ENCODE data around the gene PKMYT1.

GRCh38 chr16:3021449-3022207, 41.4 kb upstream of the PKMYT1 start:
- TF ChIP-seq CTCF (IDR thresholded peaks at IDR 0.05 in 2 of 3, conservative IDR thresholded peaks at IDR 0.05 in 1 of 3; ENCODE audit: insufficient read depth in 2 of 3, low read depth in 1 of 3, low read length in 3 of 3) (peak; percentile 67 to 87 (median 68)), POLR2AphosphoS5 (IDR thresholded peaks at IDR 0.05; ENCODE audit: control insufficient read depth, insufficient read depth, low read depth, low read length) (no peak), ERF (CRISPR knock-in tag; IDR thresholded peaks at IDR 0.05) (no peak), HOMEZ (CRISPR knock-in tag; IDR thresholded peaks at IDR 0.05) (no peak), E2F6 (IDR thresholded peaks at IDR 0.05; ENCODE audit: borderline replicate concordance in 1 of 2, extremely low read depth in 1 of 2, insufficient read depth in 1 of 2, insufficient read length in 1 of 2, low read depth in 1 of 2, low read length in 1 of 2, poor library complexity in 1 of 2, severe bottlenecking in 1 of 2) (no peak), EZH2 (IDR thresholded peaks at IDR 0.05; ENCODE audit: borderline replicate concordance, low read depth, low read length) (no peak), RBM39 (optimal IDR thresholded peaks at IDR 0.05; ENCODE audit: low read depth, low read length) (no peak), ZNF395 (CRISPR knock-in tag; IDR thresholded peaks at IDR 0.05) (no peak)
